RPMI8226 (cell line): ENCODE measurements around the gene ZC3H7B.

Experiments
- DNase-seq: peaks from one replicate; pipeline ENCODE4 v3.0.0-alpha.2; 2015

ZC3H7B gene

DNA sequence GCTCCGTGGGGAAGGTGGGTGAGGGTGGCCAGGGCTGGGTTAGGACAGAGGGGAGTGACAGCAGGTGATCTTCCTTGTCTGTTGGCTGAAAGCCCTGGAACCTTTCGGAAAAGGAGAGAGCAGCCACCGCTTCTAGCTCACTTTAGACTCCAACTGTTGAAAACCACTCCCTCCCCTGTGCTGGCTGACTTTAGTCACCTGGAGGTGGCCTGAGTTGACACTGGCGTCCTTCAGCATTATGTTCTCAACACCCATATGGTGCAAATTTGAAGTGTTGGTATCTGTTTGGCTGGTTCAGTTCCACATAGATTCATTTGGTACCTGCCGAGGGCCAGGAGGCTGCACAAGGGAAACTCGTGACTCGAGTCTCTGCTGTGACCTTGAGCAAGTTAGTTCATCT, 28.8 kb downstream of the ZC3H7B start:
- no peak for DNase-seq

DNA sequence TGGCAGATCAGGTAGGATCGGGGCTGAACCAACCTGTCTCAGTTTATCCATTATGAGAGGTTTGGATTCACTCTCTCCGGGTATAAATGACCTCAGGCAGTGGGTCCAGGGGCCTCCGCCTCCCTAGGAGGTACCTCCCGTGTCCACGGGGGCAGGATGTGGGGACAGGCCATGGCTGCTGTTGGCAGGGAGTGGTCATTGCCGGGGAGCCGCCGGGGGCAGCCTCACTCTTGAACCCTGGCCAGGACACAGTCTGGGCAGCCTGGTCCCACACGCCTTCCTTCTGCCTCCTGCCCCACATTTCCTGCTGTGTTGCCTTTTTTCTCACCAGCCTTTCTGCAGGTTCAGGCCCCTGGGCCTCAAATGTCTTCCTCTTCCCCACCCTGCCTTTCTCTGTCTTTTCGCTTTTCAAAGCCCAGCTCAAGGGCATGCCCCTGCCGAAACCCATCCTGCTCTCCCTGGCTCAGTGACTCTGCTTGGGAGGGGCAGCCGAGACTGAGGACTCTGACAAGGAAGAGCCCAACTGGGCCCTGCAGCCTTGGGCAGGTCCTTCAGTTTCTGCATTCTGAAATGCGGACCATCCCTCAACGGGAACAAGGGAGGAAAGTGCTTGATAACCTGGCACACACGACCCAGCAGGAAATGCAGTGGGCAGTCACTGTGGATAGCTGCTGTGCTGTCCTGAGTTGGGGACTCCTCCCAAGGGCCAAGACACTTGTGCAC, 31.1 kb downstream of the ZC3H7B start:
- DNase-seq = no peak

DNA sequence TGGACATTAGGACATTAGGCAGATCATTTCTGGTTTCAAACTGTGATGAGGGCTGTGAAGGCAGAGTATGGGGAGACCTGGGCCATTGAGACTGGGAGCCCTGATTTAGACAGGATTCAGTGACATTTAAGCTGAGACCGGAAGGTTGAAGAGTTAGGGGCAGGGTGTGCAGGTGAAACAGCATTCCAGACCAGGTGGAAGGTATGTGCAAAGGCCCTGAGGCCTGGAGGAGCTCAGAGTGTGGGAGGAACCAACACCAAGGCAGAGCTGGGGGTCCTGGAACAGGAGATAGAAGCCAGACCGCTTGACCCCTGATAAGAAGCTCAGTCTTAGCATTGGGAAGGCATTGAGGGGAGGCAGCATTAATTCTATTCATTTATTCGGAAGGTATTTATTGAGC, 32.5 kb downstream of the ZC3H7B start:
- DNase-seq = no peak

DNA sequence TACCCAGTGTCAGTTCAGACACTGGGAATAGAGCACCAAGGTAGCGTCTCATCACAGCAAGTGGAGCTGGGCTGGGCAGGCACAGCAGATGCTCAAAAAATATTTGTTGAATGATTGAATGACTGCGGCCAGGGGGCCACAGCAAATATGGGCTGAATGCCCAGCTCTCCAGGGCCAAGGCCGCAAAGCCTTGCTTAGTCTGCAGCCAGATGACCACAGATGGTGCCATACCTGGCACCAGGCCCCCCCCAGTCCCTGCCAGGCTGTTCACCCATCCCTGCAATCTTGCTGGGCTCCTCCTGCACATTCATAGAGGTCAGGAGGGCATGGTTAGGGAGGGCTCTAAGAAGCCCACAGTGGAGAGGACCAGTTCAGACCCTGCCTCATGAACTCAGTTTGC, 32.9 kb downstream of the ZC3H7B start:
- no peak for DNase-seq

DNA sequence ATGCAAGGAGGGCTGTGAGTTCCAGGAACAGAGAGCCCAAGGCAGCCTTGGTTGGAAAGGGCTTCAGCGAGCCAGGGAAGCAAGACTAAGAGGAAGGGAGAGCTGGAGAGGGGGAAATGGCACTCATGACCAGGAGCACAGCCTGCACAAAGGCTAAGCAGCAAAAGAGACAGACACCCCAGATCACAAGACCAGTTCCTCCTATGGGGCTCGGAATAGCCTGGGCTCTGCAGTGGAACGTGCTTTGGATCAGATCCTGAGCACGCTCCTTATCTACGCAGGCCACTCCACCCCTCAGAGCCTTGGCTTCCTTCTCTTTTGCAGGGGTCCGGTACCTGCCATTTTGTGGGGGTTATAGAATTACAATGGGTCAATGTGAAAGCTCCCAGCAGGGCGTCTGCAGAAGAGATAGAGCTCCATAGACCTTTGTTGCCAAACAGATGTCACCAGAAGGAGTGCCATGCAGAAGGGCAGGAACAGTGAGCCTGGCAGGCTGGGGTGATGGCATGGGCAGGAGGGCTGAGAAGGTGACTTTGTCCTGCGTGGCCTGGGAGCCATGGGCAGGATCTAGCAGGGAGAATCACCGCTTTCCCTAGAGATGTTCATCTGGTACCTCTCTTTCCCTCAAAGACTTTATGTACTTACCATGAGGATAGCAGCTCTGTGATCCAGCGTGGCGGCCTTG, 33.8 kb downstream of the ZC3H7B start:
- DNase-seq = no peak

DNA sequence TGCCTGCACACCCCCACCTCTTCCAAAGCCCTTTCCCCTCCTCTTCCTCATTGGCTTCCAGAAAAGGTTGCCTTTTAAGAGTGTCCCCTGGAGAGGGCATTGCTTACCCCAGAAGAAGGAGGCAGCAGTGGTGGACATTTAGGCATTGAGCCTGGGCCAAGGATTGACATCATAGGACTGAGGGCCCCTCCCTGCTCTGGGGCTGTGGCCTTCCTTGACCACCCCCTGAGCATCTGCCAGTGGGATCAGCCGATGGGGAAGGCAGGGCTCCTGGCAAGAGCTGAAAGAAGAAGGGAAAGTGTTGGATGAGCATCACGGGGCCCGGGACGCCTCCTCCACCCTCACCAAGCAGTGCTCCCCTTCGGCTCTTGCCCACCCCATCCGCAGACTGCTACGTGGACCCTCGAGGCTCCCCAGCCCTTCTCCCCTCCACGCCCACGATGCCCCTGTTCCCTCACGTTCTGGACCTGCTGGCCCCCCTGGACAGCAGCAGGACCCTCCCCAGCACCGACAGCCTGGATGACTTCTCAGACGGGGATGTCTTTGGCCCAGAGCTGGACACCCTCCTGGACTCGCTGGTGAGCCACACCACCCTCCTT, 37.4 kb downstream of the ZC3H7B start:
- DNase-seq = no peak

DNA sequence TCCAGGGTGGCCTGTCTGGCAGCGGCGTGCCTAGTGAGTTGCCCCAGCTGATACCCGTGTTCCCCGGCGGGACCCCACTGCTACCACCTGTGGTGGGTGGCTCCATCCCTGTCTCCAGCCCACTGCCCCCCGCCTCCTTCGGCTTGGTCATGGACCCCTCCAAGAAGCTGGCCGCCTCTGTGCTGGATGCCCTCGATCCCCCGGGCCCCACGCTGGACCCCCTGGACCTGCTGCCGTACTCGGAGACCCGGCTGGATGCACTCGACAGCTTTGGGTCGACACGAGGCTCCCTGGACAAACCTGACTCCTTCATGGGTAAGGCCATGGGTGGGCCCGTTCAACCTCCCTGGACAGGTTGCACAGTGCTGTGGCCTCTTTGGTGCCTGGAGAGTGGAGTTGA, 38.5 kb downstream of the ZC3H7B start:
- DNase-seq = no peak

GRCh38 chr22:41340357-41340756, 39.0 kb downstream of the ZC3H7B start:
- DNase-seq = no peak

DNA sequence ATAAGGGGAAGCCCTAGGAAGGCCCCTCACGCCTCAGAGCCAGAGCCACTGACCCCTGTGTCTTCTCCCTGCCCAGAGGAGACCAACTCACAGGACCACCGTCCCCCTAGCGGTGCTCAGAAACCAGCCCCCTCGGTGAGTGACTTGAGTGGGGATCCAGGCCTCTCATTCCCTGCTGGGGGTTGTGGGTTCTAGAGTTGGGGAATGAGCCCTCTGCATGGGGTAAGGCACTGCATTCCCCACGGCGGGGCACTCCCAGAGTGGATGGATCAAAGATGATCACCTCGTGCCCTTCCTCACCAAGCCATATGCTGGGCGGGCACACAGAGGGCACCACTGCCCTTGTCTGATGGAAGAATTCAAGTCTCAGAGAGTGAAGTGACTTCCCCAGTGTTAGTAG, 39.7 kb downstream of the ZC3H7B start:
- DNase-seq = no peak

- no peak for DNase-seq
Measured at GRCh38 chr22:41341990-41342389, 40.7 kb downstream of the ZC3H7B start.

DNA sequence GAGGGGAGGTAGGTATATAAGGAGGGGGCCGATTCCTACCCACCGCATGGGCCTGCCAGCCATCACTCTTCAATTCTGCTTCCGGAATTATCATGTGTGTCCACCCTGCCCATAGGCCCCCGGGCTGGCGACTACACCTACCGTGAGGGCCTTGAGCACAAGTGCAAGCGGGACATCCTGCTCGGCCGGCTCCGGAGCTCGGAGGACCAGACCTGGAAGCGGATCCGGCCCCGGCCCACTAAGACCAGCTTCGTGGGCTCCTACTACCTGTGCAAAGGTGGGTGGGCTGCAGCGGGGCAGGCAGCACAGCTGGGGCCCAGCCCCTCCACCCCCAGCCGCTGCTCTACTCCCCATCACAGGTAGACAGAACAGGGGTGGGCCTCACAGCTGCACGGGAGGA, 42.0 kb downstream of the ZC3H7B start:
- no peak for DNase-seq

DNA sequence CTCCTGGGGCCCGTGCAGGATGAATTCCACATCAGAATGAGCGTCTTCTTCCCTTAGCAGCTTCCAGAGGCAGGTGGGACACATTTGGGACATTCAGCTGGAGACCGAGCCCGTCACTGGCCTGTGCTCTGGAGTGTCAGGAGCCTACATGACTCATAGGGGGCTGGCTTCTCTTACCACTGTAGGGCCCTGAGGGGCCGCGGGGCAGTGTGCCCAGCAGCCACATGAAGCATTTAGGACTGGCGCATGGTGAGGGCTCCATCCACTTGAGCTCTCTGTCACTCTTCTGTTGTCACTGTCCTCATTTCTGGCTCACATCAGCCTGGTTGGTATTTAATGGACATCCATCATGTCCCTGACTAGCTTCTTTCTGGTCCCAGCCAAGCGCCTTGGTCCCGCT, 42.4 kb downstream of the ZC3H7B start:
- DNase-seq = no peak

DNA sequence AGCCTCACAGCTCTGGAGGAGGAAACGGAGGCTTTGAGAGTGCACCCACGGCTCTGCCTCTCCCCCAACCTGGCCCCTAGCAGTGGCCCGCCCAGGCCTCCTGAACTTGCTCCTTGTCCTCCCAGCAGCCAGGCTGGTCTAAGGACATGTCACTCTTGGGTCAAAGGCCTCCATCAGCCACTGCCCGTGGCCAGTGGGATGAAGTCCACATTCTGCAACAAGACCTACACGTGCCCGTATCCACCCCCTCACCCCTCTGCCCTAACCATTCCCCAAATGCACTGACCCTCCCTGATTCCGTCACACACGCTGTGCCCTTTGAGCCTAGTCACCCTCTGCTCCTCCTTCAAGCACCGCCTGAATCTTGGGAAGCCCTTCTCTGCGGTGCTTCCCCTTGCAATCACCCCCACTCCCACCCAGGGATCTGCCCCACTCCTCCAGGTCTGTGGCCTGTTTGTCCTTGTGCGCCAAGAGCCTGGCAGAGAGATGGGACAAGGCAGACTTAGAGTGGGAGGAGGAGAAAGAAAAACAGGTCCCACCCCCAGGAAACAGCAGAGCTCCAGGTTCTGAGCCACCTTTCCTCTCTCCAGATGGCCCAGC, 43.0 kb downstream of the ZC3H7B start:
- no peak for DNase-seq

DNA sequence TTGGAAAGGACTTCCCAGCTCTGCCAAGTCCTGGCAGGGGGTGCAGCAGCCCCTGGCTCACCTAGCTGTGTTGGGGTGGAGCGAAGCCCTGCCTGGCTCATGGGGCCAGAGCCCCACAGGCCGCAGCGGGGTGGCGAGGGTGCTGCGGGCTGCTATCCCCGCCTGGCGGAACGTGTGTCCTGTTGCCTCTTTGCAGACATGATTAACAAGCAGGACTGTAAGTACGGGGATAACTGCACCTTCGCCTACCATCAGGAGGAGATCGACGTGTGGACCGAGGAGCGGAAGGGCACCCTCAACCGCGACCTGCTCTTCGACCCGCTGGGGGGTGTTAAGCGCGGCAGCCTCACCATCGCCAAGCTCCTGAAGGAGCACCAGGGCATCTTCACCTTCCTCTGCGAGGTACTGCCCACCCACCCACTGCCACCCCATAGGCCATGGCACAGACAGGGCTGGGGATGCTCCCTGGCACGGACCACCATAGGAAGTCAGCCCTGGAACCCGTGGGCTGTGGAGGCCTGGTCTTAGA, 44.5 kb downstream of the ZC3H7B start:
- DNase-seq = no peak

DNA sequence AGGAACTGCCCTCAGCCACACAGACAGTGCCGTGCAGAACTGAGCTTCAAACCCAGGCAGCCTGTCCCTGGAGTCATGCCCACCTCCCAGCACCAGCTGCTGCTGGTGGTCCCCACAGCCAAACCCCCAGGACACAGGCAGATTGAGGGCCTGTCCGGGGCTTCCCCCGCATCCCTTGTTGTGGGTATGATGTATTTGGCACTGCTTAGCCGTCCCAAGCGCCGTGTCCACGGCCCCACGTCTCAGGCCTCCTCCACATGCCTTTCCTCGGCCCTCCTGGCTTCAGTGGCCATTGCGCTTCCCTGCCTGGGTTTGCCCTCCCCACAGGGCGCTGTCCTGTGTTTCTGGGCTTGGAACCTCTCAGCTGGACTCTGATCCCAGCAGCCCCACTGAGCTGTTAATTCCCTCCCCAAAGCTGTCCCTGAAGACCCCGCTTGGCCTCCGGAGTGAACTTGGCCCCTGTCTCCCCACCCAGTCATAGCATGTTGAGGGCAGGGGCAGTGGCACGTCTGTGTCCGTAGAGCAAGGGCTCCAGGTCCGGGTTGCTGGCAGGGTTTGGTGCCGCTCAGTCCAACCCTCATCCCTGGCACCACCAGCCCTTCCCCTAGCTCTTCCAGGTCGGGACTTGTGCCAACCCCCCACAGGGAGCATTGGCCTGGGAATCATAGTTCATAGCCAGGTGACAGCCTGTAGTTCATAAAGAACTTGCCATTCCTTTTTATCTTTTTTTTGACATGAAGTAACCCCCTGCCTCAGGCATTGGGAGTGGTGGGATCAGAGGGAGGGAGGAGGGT, 45.9 kb downstream of the ZC3H7B start:
- no peak for DNase-seq

GRCh38 chr22:41348964-41349484, 47.7 kb downstream of the ZC3H7B start:
- no peak for DNase-seq

DNA sequence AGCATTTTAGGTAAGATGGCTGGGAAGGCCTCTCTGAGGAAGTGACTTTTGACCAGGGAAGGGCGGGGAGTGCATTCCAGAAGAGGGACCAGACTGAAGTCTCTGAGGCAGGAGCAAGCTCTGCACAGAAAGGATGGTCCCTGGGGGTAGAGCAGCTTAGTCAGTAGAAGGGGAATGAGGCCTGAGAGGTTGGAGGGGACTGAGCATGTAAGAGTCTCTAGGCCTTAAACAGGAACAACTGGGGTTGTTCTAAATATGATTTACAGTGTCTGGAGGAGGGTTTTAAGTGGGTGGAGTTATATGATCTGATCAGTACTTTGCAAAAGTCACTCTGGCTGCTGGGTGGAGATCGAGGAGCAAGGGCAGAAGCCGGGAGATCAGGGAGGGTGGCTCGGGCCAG, 48.8 kb downstream of the ZC3H7B start:
- DNase-seq = no peak

DNA sequence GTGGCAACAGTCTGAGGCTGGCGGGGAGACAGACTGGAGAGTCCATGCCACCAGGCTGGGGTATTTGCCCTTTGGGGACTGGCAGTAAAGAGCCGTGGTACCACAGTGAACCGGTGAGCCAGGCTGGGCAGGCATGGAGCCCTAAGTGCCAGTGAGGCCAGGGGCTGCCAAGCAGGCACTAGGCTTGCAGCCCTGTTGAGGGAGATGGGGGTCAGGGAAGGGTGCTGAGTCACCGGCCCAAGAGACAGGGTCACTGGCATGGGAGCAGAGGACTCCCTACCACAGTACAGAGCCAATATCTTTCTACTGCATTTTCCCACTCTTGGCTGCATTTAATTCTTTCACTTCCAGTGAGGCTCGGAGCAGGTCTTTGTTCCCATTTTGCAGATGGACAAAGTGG, 49.7 kb downstream of the ZC3H7B start:
- DNase-seq = no peak

- no peak for DNase-seq
Measured at GRCh38 chr22:41352058-41352457, 50.7 kb downstream of the ZC3H7B start.

DNA sequence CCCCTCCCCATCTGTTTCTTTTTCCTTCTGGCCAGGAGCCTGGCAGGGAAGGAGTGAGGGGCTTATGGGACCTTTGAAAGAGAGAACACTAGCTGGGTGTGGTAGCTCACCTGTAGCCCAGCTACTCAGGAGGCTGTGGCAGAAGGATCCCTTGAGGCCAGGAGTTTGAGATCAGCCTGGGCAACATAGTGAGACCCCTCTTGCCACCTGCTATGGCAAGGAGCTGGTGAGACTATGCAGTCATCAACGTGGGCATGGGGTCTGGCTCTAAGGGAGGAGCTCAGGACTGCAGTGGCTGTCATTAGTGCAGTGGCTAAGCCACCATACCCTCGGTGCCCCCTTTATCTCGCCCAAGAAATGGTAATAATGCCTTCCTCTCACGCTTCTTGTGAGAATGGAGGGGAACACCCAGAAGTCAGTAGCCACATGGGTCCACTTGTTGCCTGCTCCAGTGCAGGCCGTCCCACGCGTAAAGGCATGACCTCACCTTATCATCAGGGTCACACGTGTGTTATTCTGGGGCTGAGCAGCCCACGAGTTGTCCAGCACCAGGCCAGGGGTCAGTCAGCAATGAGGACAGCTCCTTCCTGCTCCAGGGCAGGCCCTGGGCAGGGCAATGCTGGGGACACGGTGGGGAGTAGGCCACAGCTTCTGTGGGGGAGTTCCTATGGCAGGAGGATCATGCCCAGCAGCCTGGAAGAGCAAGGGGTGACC, 52.7 kb downstream of the ZC3H7B start:
- no peak for DNase-seq

DNA sequence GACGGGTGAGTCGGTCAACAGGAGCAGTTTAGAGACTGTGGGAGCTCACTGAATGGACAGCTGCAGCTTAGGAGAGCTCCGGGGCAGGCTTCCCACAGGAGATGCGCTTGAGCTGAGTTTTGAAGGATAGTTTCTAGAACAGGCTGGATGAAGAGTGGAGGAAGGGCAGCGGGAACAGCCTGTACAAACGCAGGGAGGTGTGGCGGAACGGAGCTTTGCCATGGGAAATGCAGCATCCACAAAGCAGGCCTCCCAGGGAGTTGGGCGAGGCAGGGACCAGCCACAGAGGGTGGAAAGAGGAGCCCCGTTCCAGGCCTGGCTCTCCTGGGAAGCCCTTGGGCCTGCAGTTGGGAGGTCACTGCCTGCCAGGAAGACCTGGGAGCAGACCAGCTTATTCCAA, 53.7 kb downstream of the ZC3H7B start:
- DNase-seq = no peak

DNA sequence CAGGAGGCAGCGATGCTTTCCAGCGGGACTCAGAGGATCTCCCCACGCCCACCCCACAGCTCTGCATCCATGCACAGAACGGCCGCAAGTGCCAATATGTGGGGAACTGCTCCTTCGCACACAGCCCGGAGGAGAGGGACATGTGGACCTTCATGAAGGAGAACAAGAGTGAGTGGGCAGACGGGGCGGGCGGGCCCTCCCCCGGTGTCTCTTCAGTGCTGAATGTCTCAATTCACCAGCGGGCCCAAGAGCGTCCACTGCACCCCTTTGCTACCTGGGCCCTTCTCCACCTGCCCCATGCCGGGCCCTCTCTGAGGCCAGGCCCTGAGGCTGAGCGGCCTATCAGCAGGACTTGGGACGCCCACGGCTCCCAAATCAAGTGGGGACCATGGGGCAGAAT, 54.6 kb downstream of the ZC3H7B start:
- no peak for DNase-seq
